Upper lobe of left lung (tissue), 4 donors: ENCODE results near the gene CCDC69.

Experiments used
- CTCF ChIP-seq, 6 experiments: fragments of 450-650 bp in 4 of 6; fragments of 200-600 bp in 2 of 6; sonication (generic) in 2 of 6; IDR thresholded peaks; one replicate each; pipeline ENCODE4 v1.5.1; 2016 to 2019; ENCODE audit warnings: antibody characterized with exemption in 6 of 6
- EP300 ChIP-seq, 4 donors: sonication (generic); formaldehyde crosslinking; IDR thresholded peaks; one replicate each; pipeline ENCODE4 v1.5.1; 2017; ENCODE audit warnings: antibody characterized with exemption in 4 of 4, control low read depth in 2 of 4
- POLR2AphosphoS5 ChIP-seq, 2 donors: sonication (generic); formaldehyde crosslinking; IDR thresholded peaks; one replicate each; pipeline ENCODE4 v1.5.1; 2017; ENCODE audit warnings: antibody characterized with exemption in 2 of 2

GRCh38 chr5:151144922-151145321 lies 79.0 kb downstream of the CCDC69 start:
- TF ChIP-seq CTCF (IDR thresholded peaks at IDR 0.05) (no peak), POLR2AphosphoS5 (IDR thresholded peaks at IDR 0.05) (no peak), EP300 (IDR thresholded peaks at IDR 0.05) (no peak)
